ENCODE data around the gene DNAJB12.

GRCh38 chr10:72389014-72389413 is 34.3 kb upstream of the DNAJB12 start:
- TF ChIP-seq EZH2 (IDR thresholded peaks at IDR 0.05) (no peak), POLR2AphosphoS5 (IDR thresholded peaks at IDR 0.05; ENCODE audit: borderline replicate concordance, low read depth, low read length) (no peak), FOXP2 (optimal IDR thresholded peaks at IDR 0.05; ENCODE audit: control extremely low read depth, extremely low read length, insufficient read depth) (no peak)
